Measurements from ENCODE around the gene PSME4.
A peak's percentile ranks its signal among the peaks of the same experiment; 100 is the strongest.

Gene PSME4

GRCh38 chr2:53989210-53989862 is 18.5 kb upstream of the PSME4 start:
- no peaks in the 10 kb centered on the region for H3K9me3 ChIP-seq (ENCODE audit: control extremely low read depth in 1 of 5, control insufficient read depth in 4 of 5, insufficient read depth in 2 of 5, low read depth in 1 of 5, low read length in 4 of 5)
- no peak overlapping the region for H3K27ac ChIP-seq (ENCODE audit: insufficient read depth in 1 of 2, low read depth in 1 of 2, low read length in 2 of 2, poor library complexity in 1 of 2, severe bottlenecking in 2 of 2)
- WGBS (ENCODE audit: insufficient coverage), result 100% methylated on average over 1 of the region's 2 CpGs
- no peaks in the 10 kb centered on the region for H3K36me3 ChIP-seq (ENCODE audit: control insufficient read depth in 4 of 4, insufficient read depth in 4 of 4, low read length in 3 of 4)
- ChIA-PET POLR2A (interaction anchor here (0.6 kb wide), 1 partner anchor 29 kb away, joined by 3 read pairs; no protein-coding TSS in a partner anchor), CTCF (no interaction called here)
- DNase-seq, result no peak
- no peaks in the 10 kb centered on the region for H3K27me3 ChIP-seq (replicated peaks in 2 of 5; ENCODE audit: control insufficient read depth in 4 of 5, insufficient read depth in 5 of 5, low read length in 4 of 5)
- no peak overlapping the region for H3K4me3 ChIP-seq (ENCODE audit: control insufficient read depth in 1 of 7, extremely low read depth in 1 of 7, insufficient read depth in 4 of 7, low read depth in 2 of 7, low read length in 6 of 7)
- H3K4me1 ChIP-seq (ENCODE audit: control extremely low read depth in 1 of 4, control insufficient read depth in 4 of 4, insufficient read depth in 4 of 4, low read length in 3 of 4), result peaks cover under 1 to 17% (median 9%) of the 10 kb centered on the region in 4 experiments

GRCh38 chr2:53987336-53987921 is 16.6 kb upstream of the PSME4 start:
- no peaks in the 10 kb centered on the region for H3K27me3 ChIP-seq (replicated peaks in 2 of 5; ENCODE audit: control insufficient read depth in 4 of 5, insufficient read depth in 5 of 5, low read length in 4 of 5)
- WGBS (ENCODE audit: insufficient coverage), result no CpG with 5 or more reads among the region's 1 CpG
- H3K36me3 ChIP-seq (ENCODE audit: control insufficient read depth in 4 of 4, insufficient read depth in 4 of 4, low read length in 3 of 4), result peaks cover 2 to 4% (median 3%) of the 10 kb centered on the region in 4 experiments
- POLR2A ChIA-PET, result no interaction called here
- H3K9me3 ChIP-seq (ENCODE audit: control extremely low read depth in 1 of 5, control insufficient read depth in 4 of 5, insufficient read depth in 2 of 5, low read depth in 1 of 5, low read length in 4 of 5), result no peaks in the 10 kb centered on the region
- H3K4me1 ChIP-seq (ENCODE audit: control extremely low read depth in 1 of 4, control insufficient read depth in 4 of 4, insufficient read depth in 4 of 4, low read length in 3 of 4), result peaks cover 0 to 5% (median 0%) of the 10 kb centered on the region in 4 experiments
- peak in 1 of 3 donors; percentile 11 for DNase-seq
- H3K27ac ChIP-seq (ENCODE audit: insufficient read depth in 1 of 2, low read depth in 1 of 2, low read length in 2 of 2, poor library complexity in 1 of 2, severe bottlenecking in 2 of 2), result peak overlapping the region in 1 of 2 experiments; percentile 36
- H3K4me3 ChIP-seq (ENCODE audit: control insufficient read depth in 1 of 7, extremely low read depth in 1 of 7, insufficient read depth in 4 of 7, low read depth in 2 of 7, low read length in 6 of 7), result peak overlapping the region in 1 of 7 experiments; percentile 7
- CTCF ChIA-PET, result no interaction called here

DNA sequence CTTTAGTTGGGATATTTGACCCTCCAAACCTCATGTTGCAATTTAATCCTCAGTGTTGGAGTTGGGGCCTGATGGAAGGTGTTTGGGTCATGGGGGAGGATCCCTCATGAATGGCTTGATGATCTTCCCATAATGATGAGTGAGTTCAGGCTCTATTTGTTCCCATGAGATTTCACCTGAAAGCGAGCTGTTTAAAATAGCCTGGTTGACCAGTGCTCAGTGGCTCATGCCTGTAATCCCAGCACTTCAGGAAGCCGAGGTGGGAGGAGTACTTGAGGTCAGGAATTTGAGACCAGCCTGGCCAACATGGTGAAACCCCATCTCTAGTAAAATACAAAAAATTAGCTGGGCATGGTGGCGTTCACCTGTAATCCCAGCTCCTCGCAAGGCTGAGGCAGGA is 14.9 kb upstream of the PSME4 start:
- ChIA-PET POLR2A (no interaction called here), CTCF (interaction anchor here (1.1 kb wide), 1 partner anchor 9 kb away, joined by 3 read pairs; no protein-coding TSS in a partner anchor)
- Histone ChIP-seq H3K9me3 (ENCODE audit: control extremely low read depth in 1 of 5, control insufficient read depth in 4 of 5, insufficient read depth in 2 of 5, low read depth in 1 of 5, low read length in 4 of 5) (peaks cover 0 to 4% (median 0%) of the 10 kb centered on the region in 5 experiments), H3K36me3 (ENCODE audit: control insufficient read depth in 4 of 4, insufficient read depth in 4 of 4, low read length in 3 of 4) (peaks cover 6 to 11% (median 9%) of the 10 kb centered on the region in 4 experiments), H3K27ac (ENCODE audit: insufficient read depth in 1 of 2, low read depth in 1 of 2, low read length in 2 of 2, poor library complexity in 1 of 2, severe bottlenecking in 2 of 2) (no peak overlapping the region), H3K4me3 (ENCODE audit: control insufficient read depth in 1 of 7, extremely low read depth in 1 of 7, insufficient read depth in 4 of 7, low read depth in 2 of 7, low read length in 6 of 7) (no peak overlapping the region), H3K27me3 (replicated peaks in 2 of 5; ENCODE audit: control insufficient read depth in 4 of 5, insufficient read depth in 5 of 5, low read length in 4 of 5) (no peaks in the 10 kb centered on the region), H3K4me1 (ENCODE audit: control extremely low read depth in 1 of 4, control insufficient read depth in 4 of 4, insufficient read depth in 4 of 4, low read length in 3 of 4) (peaks cover 0 to 5% (median 0%) of the 10 kb centered on the region in 4 experiments)
- no peak for DNase-seq
- WGBS (ENCODE audit: insufficient coverage), result 100% methylated on average over 2 of the region's 4 CpGs

- WGBS (ENCODE audit: insufficient coverage), result 0% methylated on average over 28 of the region's 46 CpGs
- Histone ChIP-seq H3K27ac (ENCODE audit: insufficient read depth in 1 of 2, low read depth in 1 of 2, low read length in 2 of 2, poor library complexity in 1 of 2, severe bottlenecking in 2 of 2) (peak overlapping the region; percentile 93 to 97), H3K4me1 (ENCODE audit: control extremely low read depth in 1 of 4, control insufficient read depth in 4 of 4, insufficient read depth in 4 of 4, low read length in 3 of 4) (peaks cover 9 to 25% (median 17%) of the 10 kb centered on the region in 4 experiments), H3K27me3 (replicated peaks in 2 of 5; ENCODE audit: control insufficient read depth in 4 of 5, insufficient read depth in 5 of 5, low read length in 4 of 5) (no peaks in the 10 kb centered on the region), H3K4me3 (ENCODE audit: control insufficient read depth in 1 of 7, extremely low read depth in 1 of 7, insufficient read depth in 4 of 7, low read depth in 2 of 7, low read length in 6 of 7) (peak overlapping the region; percentile 87 to 99 (median 97)), H3K36me3 (ENCODE audit: control insufficient read depth in 4 of 4, insufficient read depth in 4 of 4, low read length in 3 of 4) (peaks cover 4 to 9% (median 6%) of the 10 kb centered on the region in 4 experiments), H3K9me3 (ENCODE audit: control extremely low read depth in 1 of 5, control insufficient read depth in 4 of 5, insufficient read depth in 2 of 5, low read depth in 1 of 5, low read length in 4 of 5) (no peaks in the 10 kb centered on the region)
- POLR2A ChIA-PET, result interaction anchor here (0.6 to 1.8 kb wide), 8 partner anchors 10 to 1286 kb away, joined by 3 to 5 read pairs (median 4); partner anchors contain the start of gene ACYP2
- DNase-seq, result peak; percentile 34 to 66 (median 59)
- CTCF ChIA-PET, result interaction anchor here (0.8 to 1.2 kb wide), 2 partner anchors 26 to 56 kb away, joined by 4 read pairs; no protein-coding TSS in a partner anchor
These were observed 647 bp downstream of the PSME4 start for GRCh38 chr2:53969968-53970723.

GRCh38 chr2:53969285-53969967 is 1.4 kb downstream of the PSME4 start:
- H3K4me3 ChIP-seq (ENCODE audit: control insufficient read depth in 1 of 7, extremely low read depth in 1 of 7, insufficient read depth in 4 of 7, low read depth in 2 of 7, low read length in 6 of 7), result peak overlapping the region; percentile 87 to 99 (median 97)
- POLR2A ChIA-PET, result interaction anchor here (0.6 to 1.8 kb wide), 5 partner anchors 10 to 147 kb away, joined by 3 to 5 read pairs (median 4); partner anchors contain the start of gene ACYP2
- H3K9me3 ChIP-seq (ENCODE audit: control extremely low read depth in 1 of 5, control insufficient read depth in 4 of 5, insufficient read depth in 2 of 5, low read depth in 1 of 5, low read length in 4 of 5), result no peaks in the 10 kb centered on the region
- H3K36me3 ChIP-seq (ENCODE audit: control insufficient read depth in 4 of 4, insufficient read depth in 4 of 4, low read length in 3 of 4), result peaks cover 0 to 4% (median 2%) of the 10 kb centered on the region in 4 experiments
- peak overlapping the region; percentile 93 to 97 for H3K27ac ChIP-seq (ENCODE audit: insufficient read depth in 1 of 2, low read depth in 1 of 2, low read length in 2 of 2, poor library complexity in 1 of 2, severe bottlenecking in 2 of 2)
- CTCF ChIA-PET, result interaction anchor here (0.8 to 1.2 kb wide), 2 partner anchors 26 to 56 kb away, joined by 4 read pairs; no protein-coding TSS in a partner anchor
- 7% methylated on average over 3 of the region's 6 CpGs for WGBS (ENCODE audit: insufficient coverage)
- DNase-seq, result peak; percentile 48 to 78 (median 69)
- no peaks in the 10 kb centered on the region for H3K27me3 ChIP-seq (replicated peaks in 2 of 5; ENCODE audit: control insufficient read depth in 4 of 5, insufficient read depth in 5 of 5, low read length in 4 of 5)
- H3K4me1 ChIP-seq (ENCODE audit: control extremely low read depth in 1 of 4, control insufficient read depth in 4 of 4, insufficient read depth in 4 of 4, low read length in 3 of 4), result peaks cover 9 to 27% (median 20%) of the 10 kb centered on the region in 4 experiments

DNA sequence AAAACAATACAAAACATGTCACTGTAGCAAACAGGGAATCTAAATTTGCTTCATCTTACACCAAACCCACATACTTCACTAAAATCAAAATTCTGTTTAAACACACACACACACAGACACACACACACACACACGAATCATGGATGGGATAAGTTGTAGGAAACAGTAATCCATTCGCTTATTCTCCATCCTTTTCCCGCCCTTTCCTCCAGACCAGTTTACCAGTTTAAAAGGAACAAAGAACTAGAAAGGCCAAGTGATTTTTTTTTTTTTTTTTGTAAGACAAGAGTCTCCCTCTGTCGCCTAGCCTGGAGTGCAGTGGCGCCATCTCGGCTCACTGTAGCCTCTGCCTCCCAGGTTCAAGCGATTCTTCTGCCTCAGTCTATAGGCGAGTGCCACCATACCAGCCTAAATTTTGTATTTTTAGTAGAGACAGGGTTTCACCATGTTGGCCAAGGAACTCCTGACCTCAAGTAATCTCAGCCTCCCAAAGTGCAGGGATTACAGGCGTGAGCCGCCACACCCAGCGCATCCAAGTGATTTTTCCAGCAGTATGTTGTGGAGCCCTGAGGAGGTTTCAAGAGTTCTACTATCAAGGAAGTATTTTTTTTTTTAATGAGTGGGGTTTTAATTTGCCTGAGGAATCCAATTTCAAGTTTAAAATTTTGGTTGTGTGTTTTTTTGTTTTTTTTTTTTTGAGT is 5.7 kb downstream of the PSME4 start:
- Histone ChIP-seq H3K4me3 (ENCODE audit: control insufficient read depth in 1 of 7, extremely low read depth in 1 of 7, insufficient read depth in 4 of 7, low read depth in 2 of 7, low read length in 6 of 7) (no peak overlapping the region), H3K36me3 (ENCODE audit: control insufficient read depth in 4 of 4, insufficient read depth in 4 of 4, low read length in 3 of 4) (peaks cover 0 to 2% (median 0%) of the 10 kb centered on the region in 4 experiments), H3K27me3 (replicated peaks in 2 of 5; ENCODE audit: control insufficient read depth in 4 of 5, insufficient read depth in 5 of 5, low read length in 4 of 5) (no peaks in the 10 kb centered on the region), H3K4me1 (ENCODE audit: control extremely low read depth in 1 of 4, control insufficient read depth in 4 of 4, insufficient read depth in 4 of 4, low read length in 3 of 4) (peaks cover 16 to 42% (median 34%) of the 10 kb centered on the region in 4 experiments), H3K9me3 (ENCODE audit: control extremely low read depth in 1 of 5, control insufficient read depth in 4 of 5, insufficient read depth in 2 of 5, low read depth in 1 of 5, low read length in 4 of 5) (no peaks in the 10 kb centered on the region), H3K27ac (ENCODE audit: insufficient read depth in 1 of 2, low read depth in 1 of 2, low read length in 2 of 2, poor library complexity in 1 of 2, severe bottlenecking in 2 of 2) (no peak overlapping the region)
- DNase-seq, result no peak
- WGBS (ENCODE audit: insufficient coverage), result 100% methylated on average over 5 of the region's 11 CpGs
- CTCF ChIA-PET, result no interaction called here
- POLR2A ChIA-PET, result interaction anchor here (0.7 kb wide), 1 partner anchor 1259 kb away, joined by 3 read pairs; no protein-coding TSS in a partner anchor

Data from common myeloid progenitor, CD34-positive (primary cell).